ENCODE data around the gene NUTM1.
A peak's percentile ranks its signal among the peaks of the same experiment; 100 is the strongest.

Gene NUTM1, protein sequence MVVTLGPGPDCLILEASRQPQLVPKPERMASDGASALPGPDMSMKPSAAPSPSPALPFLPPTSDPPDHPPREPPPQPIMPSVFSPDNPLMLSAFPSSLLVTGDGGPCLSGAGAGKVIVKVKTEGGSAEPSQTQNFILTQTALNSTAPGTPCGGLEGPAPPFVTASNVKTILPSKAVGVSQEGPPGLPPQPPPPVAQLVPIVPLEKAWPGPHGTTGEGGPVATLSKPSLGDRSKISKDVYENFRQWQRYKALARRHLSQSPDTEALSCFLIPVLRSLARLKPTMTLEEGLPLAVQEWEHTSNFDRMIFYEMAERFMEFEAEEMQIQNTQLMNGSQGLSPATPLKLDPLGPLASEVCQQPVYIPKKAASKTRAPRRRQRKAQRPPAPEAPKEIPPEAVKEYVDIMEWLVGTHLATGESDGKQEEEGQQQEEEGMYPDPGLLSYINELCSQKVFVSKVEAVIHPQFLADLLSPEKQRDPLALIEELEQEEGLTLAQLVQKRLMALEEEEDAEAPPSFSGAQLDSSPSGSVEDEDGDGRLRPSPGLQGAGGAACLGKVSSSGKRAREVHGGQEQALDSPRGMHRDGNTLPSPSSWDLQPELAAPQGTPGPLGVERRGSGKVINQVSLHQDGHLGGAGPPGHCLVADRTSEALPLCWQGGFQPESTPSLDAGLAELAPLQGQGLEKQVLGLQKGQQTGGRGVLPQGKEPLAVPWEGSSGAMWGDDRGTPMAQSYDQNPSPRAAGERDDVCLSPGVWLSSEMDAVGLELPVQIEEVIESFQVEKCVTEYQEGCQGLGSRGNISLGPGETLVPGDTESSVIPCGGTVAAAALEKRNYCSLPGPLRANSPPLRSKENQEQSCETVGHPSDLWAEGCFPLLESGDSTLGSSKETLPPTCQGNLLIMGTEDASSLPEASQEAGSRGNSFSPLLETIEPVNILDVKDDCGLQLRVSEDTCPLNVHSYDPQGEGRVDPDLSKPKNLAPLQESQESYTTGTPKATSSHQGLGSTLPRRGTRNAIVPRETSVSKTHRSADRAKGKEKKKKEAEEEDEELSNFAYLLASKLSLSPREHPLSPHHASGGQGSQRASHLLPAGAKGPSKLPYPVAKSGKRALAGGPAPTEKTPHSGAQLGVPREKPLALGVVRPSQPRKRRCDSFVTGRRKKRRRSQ

DNA sequence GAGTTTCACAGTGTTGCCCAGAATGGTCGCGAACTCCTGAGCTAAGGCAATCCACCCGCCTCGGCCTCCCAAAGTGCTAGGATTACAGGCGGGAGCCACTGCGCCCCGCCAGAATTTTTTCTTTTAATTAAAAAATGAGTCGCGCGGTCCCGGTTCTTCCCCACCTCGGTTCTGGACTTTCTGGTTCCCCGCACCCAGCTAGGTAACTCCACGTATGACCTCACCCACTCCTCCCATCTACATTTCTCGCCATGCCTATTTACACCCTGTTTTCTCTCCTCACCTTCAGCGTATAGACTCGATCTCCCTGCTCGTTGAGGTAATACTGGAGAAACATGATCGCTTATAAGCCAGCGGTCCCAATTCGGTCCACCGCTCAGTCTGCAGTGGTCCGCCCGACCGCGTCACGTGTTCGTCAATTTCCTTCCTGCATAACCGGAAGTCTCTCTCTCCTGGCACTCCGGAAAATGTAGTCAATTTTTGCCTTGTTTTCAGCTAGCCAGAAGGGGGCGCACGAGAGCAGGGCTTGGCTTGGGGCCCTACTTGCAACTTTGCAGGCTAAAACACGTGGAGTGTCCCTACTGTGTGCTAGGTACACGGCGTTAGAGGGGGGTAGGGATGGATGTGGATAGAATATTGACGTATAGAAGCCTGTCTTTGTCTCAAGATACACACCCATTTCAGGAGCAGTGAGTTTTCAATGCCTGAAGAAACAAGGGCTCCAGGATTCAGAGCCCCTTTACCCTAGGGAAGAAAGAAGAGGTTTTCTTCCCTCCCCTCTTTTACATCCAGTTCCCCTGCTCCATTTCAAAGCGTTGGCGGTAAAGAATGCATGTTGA is at the start of gene NUTM1, which contains the start of gene NOP10:
Gene NUTM1 (plus strand): TSS at position 579 of the 839 bp plus-strand sequence. CDS start 382 bp downstream, outside the sequence.
Gene NOP10 (minus strand): TSS at position 400 of the 839 bp plus-strand sequence. CDS start 63 bp downstream, at position 337.
- Histone ChIP-seq H3K9ac (ENCODE audit: low read length) (peak within 1 kb of the TSS; percentile 92), H3K27ac (ENCODE audit: low read length) (peak within 1 kb of the TSS; percentile 62), H3K4me3 (ENCODE audit: low read length) (peak within 1 kb of the TSS; percentile 82), H3K27me3 (ENCODE audit: control insufficient read depth, insufficient read depth, low read length) (no peaks in the 10 kb centered on the region), H3K4me1 (ENCODE audit: control insufficient read depth, low read depth, low read length) (peaks cover 5% of the 10 kb centered on the region), H3K9me3 (ENCODE audit: control insufficient read depth, low read depth, low read length) (no peaks in the 10 kb centered on the region), H3K36me3 (ENCODE audit: control insufficient read depth, low read depth, low read length) (peaks cover 18% of the 10 kb centered on the region)

DNA sequence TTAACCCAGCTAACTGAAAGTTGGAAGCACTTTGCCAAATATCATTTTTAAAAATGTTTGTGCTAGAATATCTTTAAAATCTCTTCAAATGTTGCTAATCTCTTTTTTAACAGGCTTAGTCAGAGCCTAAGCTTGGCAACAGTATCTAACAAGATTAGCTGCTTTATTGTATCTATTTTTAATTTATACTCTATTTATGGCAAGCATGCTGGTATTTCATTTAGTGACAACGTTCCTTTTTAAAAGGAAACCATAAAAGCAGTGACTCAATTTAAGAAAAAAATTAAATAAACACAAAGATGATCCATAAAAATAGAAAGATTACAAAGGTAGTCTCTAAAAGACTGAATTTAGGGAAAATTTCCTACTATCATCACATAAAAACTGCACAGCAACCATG is 46.1 kb upstream of the NUTM1 start:
- Histone ChIP-seq H3K27ac (ENCODE audit: low read length) (no peak overlapping the region), H3K27me3 (ENCODE audit: control insufficient read depth, insufficient read depth, low read length) (no peaks in the 10 kb centered on the region), H3K36me3 (ENCODE audit: control insufficient read depth, low read depth, low read length) (no peaks in the 10 kb centered on the region), H3K4me3 (ENCODE audit: low read length) (no peak overlapping the region), H3K9me3 (ENCODE audit: control insufficient read depth, low read depth, low read length) (no peaks in the 10 kb centered on the region), H3K4me1 (ENCODE audit: control insufficient read depth, low read depth, low read length) (no peaks in the 10 kb centered on the region), H3K9ac (ENCODE audit: low read length) (no peak overlapping the region)

DNA sequence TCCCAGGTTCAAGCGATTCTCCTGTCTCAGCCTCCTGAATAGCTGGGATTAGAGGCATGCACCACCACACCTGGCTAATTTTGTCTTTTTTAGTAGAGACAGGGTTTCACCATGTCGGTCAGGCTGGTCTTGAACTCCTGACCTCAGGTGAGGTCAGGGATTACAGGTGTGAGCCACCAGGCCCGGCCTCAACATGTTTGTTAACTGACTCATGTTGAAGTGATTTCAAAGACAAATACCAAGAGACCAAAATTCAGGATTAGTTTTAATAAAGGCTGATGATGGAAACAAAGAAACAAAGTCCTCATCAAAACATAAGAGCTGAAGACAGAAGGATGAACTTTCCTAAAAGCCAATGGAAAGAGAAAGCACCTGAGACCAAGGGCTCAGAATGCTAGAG is 42.1 kb upstream of the NUTM1 start:
- Histone ChIP-seq H3K9ac (ENCODE audit: low read length) (no peak overlapping the region), H3K27me3 (ENCODE audit: control insufficient read depth, insufficient read depth, low read length) (no peaks in the 10 kb centered on the region), H3K36me3 (ENCODE audit: control insufficient read depth, low read depth, low read length) (no peaks in the 10 kb centered on the region), H3K4me3 (ENCODE audit: low read length) (no peak overlapping the region), H3K27ac (ENCODE audit: low read length) (no peak overlapping the region), H3K4me1 (ENCODE audit: control insufficient read depth, low read depth, low read length) (no peaks in the 10 kb centered on the region), H3K9me3 (ENCODE audit: control insufficient read depth, low read depth, low read length) (no peaks in the 10 kb centered on the region)

DNA sequence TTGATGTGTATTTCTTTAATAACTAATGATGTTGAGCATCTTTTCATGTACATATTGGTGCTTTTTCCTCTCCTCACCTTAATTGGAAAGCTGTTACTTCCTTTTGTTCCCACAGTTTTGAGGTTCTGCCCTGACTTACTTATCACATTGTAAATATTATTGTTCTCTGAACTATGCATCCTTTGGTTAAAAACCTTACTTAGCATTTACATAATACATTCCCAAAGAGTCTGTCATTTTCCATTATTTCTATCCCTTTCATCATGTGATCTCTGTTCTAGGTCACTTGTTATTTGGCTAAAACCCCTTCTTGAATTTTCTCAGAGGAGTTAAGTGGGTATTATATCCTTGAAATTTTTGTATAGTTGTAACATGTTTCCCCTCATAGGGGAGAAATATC is 38.5 kb upstream of the NUTM1 start:
- Histone ChIP-seq H3K9me3 (ENCODE audit: control insufficient read depth, low read depth, low read length) (no peaks in the 10 kb centered on the region), H3K27me3 (ENCODE audit: control insufficient read depth, insufficient read depth, low read length) (no peaks in the 10 kb centered on the region), H3K27ac (ENCODE audit: low read length) (no peak overlapping the region), H3K4me1 (ENCODE audit: control insufficient read depth, low read depth, low read length) (no peaks in the 10 kb centered on the region), H3K9ac (ENCODE audit: low read length) (no peak overlapping the region), H3K36me3 (ENCODE audit: control insufficient read depth, low read depth, low read length) (no peaks in the 10 kb centered on the region), H3K4me3 (ENCODE audit: low read length) (no peak overlapping the region)

DNA sequence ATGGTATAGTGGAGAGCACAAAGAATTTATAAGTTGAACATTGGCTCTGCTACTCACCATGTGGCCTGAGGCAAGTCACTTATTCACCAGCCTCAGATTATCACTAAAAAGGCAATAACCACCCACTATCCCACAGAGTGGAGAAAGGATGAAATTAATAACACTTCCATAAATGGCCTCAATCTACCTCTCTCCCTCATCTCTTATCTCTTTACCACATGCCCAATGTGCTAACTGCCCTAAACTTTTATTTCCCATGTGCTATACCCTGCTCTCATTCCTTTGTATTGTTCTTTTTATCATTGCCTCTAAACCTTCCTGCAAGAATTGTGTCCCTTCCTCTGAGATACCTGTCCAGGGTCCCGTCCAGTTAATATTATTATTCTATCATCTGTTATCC is 31.6 kb upstream of the NUTM1 start:
- Histone ChIP-seq H3K27ac (ENCODE audit: low read length) (no peak overlapping the region), H3K9me3 (ENCODE audit: control insufficient read depth, low read depth, low read length) (no peaks in the 10 kb centered on the region), H3K27me3 (ENCODE audit: control insufficient read depth, insufficient read depth, low read length) (no peaks in the 10 kb centered on the region), H3K4me1 (ENCODE audit: control insufficient read depth, low read depth, low read length) (no peaks in the 10 kb centered on the region), H3K9ac (ENCODE audit: low read length) (no peak overlapping the region), H3K4me3 (ENCODE audit: low read length) (no peak overlapping the region), H3K36me3 (ENCODE audit: control insufficient read depth, low read depth, low read length) (no peaks in the 10 kb centered on the region)

DNA sequence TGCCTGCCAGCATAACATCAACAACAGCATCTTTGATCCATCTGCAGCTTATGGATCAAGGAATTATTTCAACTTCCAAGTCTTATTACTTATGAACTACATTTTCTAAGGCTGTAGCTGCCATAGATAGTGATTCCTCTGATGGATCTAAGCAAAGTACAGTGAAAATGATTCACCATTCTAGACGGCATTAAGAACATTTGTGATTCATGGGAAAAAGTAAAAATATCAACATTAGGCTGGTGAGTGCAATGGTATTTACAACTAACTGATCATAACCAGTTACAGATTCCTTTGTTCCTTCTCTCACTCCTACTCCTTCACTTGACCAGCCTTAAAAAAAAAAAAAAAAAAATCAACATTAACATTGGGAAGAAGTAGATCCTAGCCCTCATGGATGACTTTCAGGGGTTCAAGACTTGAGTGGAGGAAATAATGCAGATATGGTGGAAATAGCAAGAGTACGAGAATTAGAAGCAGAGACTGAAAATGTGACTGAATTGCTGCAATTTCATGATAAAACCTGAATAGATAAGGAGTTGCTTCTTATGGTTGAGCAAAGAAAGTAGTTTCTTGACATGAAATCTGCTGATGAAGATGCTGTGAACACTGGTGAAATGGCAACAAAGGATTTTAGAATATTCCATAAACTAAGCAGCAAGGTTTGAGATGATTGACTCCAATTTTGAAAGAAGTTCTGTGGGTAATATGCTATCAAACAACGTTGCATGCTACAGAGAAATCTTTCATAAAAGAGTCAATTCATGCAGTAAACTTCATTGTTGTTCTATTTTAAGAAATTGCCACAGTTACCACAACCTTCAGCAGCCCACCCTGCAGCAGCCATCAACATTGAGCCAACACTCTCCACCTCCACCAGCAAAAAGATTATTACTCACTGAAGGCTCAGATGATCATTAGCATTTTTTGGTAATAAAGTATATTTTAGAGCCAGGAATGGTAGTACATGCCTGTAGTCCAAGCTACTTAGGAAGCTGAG is 28.3 kb upstream of the NUTM1 start:
- Histone ChIP-seq H3K27ac (ENCODE audit: low read length) (no peak overlapping the region), H3K9ac (ENCODE audit: low read length) (no peak overlapping the region), H3K36me3 (ENCODE audit: control insufficient read depth, low read depth, low read length) (no peaks in the 10 kb centered on the region), H3K4me3 (ENCODE audit: low read length) (no peak overlapping the region), H3K27me3 (ENCODE audit: control insufficient read depth, insufficient read depth, low read length) (no peaks in the 10 kb centered on the region), H3K4me1 (ENCODE audit: control insufficient read depth, low read depth, low read length) (no peaks in the 10 kb centered on the region), H3K9me3 (ENCODE audit: control insufficient read depth, low read depth, low read length) (no peaks in the 10 kb centered on the region)

DNA sequence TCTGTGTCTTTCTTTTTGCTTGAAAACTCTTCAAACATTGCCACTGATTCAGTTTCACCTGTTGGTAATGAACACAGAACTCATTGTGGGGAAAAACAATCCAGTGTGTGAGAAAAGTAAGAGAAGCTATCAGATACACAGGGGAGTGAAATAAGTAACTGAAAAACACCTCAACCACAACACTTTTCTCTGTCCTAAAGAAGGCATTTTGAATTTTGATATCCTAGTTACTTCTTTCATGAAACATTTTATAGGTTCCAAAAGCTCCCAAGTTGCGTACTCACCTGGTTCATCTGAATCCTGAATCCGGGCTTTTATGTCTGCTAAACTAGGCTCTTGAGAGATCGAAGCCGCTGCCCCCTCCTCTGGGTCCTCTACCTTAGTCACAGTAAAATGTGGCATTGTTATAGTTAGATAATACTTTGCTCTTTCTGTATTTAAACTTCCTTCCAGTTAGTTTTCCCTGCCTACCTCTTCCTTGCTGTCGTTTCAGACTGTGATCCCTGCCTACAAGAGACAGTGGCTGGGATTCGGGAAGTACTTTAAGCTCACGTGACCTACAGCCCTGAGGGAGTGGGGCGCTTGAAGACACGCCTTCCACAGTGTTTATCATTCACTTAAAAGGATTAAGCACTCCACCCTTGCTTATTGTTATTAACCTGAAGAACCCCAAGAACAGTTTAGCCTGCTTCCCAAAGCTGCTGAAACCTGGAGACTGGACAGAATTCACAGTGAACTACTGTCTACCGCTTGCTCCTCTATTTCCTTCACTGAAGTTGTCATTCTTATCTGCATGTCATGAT is 24.6 kb upstream of the NUTM1 start:
- Histone ChIP-seq H3K4me1 (ENCODE audit: control insufficient read depth, low read depth, low read length) (no peaks in the 10 kb centered on the region), H3K27ac (ENCODE audit: low read length) (no peak overlapping the region), H3K9ac (ENCODE audit: low read length) (peak overlapping the region; percentile 37), H3K9me3 (ENCODE audit: control insufficient read depth, low read depth, low read length) (no peaks in the 10 kb centered on the region), H3K36me3 (ENCODE audit: control insufficient read depth, low read depth, low read length) (no peaks in the 10 kb centered on the region), H3K27me3 (ENCODE audit: control insufficient read depth, insufficient read depth, low read length) (no peaks in the 10 kb centered on the region), H3K4me3 (ENCODE audit: low read length) (peak overlapping the region; percentile 54)

DNA sequence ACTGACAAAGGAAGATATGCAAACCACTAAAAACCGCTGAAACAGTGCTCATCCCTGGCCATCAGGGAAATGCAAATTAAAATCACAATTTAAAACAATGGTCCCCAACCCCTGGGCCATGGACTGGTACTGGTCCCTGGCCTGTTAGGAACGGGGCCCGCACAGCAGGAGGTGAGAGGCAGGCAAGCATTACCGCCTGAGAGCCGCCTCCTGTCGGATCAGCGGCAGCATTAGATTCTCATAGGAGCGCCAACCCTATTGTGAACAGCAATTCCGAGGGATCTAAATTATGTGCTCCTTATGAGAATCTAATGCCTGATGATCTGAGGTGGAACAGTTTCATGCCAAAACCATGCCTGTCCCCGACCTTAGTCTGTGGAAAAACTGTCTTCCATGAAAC is 19.9 kb upstream of the NUTM1 start:
- H3K27ac ChIP-seq (ENCODE audit: low read length) = no peak overlapping the region
- no peaks in the 10 kb centered on the region for H3K36me3 ChIP-seq (ENCODE audit: control insufficient read depth, low read depth, low read length)
- no peaks in the 10 kb centered on the region for H3K4me1 ChIP-seq (ENCODE audit: control insufficient read depth, low read depth, low read length)
- no peak overlapping the region for H3K9ac ChIP-seq (ENCODE audit: low read length)
- H3K9me3 ChIP-seq (ENCODE audit: control insufficient read depth, low read depth, low read length) = no peaks in the 10 kb centered on the region
- H3K4me3 ChIP-seq (ENCODE audit: low read length) = no peak overlapping the region
- no peaks in the 10 kb centered on the region for H3K27me3 ChIP-seq (ENCODE audit: control insufficient read depth, insufficient read depth, low read length)

DNA sequence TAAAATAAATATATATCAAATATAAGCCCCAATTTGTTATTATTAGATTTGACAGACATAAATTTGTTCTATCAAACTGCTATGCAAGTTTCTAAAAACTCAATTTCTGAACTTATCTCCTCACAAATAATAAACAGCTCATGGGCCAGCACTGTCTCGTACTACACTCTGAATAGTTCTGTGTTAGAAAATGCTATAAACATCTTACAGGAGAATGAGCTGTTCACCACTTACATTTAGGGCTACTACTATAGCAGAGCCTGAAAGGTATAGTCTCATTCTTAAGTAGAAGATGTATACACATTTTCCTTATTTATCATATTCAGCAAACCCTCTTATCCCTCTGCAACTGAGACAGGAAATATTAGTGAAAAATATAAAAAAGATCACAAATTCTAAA is 18.2 kb upstream of the NUTM1 start:
- H3K27ac ChIP-seq (ENCODE audit: low read length) = no peak overlapping the region

More for the DNA sequence above, 18.2 kb upstream of the NUTM1 start:
- no peaks in the 10 kb centered on the region for H3K4me1 ChIP-seq (ENCODE audit: control insufficient read depth, low read depth, low read length)
- no peaks in the 10 kb centered on the region for H3K27me3 ChIP-seq (ENCODE audit: control insufficient read depth, insufficient read depth, low read length)
- no peaks in the 10 kb centered on the region for H3K9me3 ChIP-seq (ENCODE audit: control insufficient read depth, low read depth, low read length)
- H3K4me3 ChIP-seq (ENCODE audit: low read length) = no peak overlapping the region
- no peaks in the 10 kb centered on the region for H3K36me3 ChIP-seq (ENCODE audit: control insufficient read depth, low read depth, low read length)
- no peak overlapping the region for H3K9ac ChIP-seq (ENCODE audit: low read length)
